GM19239 (cell line): ENCODE results near the gene TMBIM1.

Experiments
- DNase-seq: peaks from one replicate; pipeline ENCODE4 v3.0.0; 2011; ENCODE audit warnings: low spot score; ENCODE audit not compliant: insufficient read length
- FAIRE-seq: peaks from 2 replicates; lab custom pipeline; 2011; peaks lifted over from hg19 to GRCh38; lab: Jason Lieb, UNC

Gene TMBIM1

GRCh38 chr2:218294430-218295022, 2.2 kb upstream of the TMBIM1 start:
- DNase-seq (no peak), FAIRE-seq (no peak)

DNA sequence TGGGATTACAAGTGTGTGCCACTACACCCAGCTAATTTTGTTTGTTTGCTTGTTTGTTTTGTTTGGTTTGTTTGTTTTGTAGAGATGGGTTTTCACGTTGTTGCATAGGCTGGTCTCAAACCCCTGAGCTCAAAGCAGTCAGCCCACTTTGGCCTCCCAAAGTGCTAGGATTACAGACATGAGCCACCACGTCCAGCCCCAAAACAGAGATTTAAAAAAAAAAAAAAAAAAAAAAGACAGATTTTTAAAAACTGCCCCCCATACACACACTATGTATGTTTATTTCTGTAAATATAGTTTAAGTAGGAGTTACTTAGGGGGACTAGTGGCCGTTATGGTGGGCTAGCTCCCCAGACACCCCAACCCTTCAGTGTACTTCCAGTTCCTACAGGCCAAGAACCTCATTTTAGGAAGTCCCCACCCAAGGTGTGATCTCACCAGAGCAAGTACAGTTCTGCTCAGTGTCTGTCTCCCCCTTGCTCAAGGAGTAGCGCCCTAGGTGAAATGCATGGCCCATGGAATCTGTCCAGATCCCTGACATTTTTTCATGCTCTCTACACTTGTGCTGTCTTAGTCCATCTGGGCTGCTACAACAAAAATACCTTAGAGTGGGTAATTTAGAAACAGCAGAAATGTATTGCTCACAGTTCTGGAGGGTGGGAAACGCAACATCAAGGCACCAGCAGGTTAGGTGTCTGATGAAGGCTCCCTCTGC, 1.6 kb upstream of the TMBIM1 start:
- DNase-seq (no peak), FAIRE-seq (no peak)

DNA sequence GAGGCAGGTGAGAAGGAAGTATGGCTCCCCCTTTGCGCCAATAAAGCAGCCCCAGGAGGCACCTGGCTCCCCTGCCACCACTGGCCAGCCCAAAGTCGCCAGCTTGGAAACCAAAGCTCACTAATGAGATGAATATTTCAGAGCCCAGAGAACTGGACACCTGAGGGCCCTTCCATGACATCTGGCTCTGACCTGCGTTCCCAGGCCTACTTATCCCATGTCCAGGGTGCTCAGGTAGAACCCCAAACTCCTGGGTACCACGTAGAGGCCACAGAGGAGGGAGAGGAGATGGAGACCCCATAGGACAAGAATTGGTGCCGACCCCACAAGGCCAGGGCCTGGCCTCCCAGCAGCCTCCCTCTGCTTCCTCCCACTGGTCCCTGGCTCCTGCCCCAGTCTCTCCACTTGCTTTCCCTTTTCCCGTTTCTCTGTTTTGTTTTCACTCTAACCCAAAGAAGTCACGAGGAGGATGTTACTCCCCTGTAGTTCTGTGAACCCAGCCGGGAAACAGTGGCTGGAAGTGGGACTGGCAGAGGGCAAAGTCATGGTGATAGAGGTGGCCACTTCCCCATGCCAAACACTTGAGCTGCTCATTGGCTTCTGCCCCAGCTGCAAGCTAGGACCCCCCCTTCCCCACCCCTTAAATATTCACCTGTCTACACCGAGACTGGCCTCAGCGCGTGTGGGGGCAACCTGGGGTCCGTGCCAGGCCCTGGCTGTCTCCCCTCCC, 820 bp downstream of the TMBIM1 start:
- DNase-seq (no peak), FAIRE-seq (peak; percentile 37)

DNA sequence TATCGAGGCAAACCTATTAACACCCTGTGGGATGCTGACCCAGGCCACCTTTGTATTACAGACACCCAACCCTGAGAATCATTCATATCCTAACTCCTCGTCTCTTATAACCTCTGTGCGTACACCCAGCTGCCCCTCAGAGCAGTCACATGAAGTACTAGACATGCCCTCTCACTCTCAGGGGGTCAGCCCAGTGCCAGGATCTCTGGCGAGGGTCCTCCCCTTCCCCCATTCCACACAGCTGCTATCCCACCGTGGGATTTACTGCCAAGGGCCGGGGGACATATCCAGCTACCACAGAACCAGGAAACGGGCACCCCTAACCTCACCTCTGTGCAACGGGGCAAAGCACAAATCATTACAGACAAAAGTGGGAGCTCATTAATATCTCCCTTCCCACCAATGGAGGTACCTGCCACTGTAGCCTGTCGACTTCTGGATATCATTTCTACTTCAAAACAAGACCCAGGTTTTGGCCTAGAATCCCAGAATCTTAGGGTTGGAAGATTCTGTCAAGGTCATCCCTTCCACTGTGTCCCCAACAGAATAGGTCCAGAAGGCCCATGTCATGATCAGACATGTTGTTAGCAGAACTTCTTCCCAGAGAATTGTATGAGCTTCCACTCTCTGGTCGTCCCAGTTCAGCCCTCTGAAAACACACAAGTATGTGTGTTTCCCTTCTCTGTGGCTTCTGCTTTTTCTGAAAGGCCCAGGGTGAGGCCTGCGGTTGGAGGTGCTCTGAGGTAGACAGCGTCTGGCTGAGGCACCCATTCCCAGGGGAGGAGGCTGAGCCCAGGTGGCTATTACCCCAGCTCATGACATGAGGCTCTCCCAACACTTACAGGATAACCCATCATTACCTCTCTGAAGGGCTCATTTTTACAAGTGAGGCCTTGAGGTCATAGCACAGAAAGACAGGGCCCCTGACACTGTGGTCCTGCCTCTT, 1.7 kb downstream of the TMBIM1 start:
- peak; percentile 91 for FAIRE-seq
- DNase-seq, result peak; percentile 85

DNA sequence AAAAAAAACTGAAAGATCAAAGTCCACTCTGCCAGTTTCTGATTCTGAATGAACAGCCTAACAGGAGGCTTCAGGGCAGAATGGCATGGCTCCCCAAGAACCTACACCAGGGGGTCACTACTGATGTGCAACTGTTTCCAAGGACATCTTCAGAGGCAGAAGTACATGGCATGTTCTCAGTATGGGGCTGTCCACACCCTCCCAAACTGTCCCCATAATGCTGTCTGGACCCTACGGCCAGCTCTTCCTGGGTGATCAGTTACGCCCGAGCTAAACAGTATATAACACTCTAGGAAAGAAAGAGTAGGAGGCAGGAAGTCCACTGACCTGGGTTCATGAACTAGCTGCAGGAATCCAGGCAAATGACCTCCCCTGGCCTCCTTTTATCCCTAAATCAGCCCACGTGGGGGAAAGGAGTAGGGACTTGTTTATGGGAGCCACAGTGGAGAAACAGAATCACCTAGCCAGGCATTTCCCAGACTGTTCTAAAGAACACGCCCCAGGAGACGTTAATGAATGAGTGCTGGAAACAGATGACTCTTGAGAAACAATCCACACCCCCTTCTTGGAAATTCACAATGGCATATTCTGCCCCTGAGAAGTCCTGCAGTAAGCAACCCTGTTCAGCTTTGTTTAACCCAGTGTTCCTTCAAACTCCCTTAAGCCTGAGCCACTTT, 2.5 kb downstream of the TMBIM1 start:
- no peak for FAIRE-seq
- DNase-seq, result no peak

GRCh38 chr2:218286570-218287459, 5.5 kb downstream of the TMBIM1 start:
- FAIRE-seq (peak; percentile 96), DNase-seq (peak; percentile 71)

DNA sequence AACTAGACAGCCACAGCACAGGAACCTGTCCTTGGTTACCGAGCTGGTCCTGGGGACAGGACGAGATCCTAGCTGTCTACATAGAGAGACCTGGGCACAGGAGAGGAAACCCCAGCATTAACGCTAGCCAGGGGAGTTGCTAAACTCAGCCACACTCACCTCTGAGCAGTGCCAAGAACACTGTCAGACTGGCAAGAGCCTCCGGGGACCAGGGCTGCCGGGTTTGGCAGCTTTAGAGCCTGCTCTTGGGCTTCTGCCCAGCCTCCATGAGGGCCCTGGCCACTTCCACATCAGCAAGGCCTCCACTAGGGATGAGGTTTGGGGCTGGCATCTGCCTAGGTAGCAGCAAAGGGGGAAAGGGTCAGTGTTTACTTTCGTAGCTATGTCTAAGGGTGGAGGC, 6.7 kb downstream of the TMBIM1 start:
- FAIRE-seq, result no peak

GRCh38 chr2:218284106-218284811, 8.0 kb downstream of the TMBIM1 start:
- peak; percentile 89 for FAIRE-seq
- DNase-seq, result peak; percentile 84

More for the DNA sequence above, 6.7 kb downstream of the TMBIM1 start:
- DNase-seq, result no peak

- DNase-seq (no peak), FAIRE-seq (no peak)
Measured at GRCh38 chr2:218282173-218282991, 9.9 kb downstream of the TMBIM1 start.

- no peak for DNase-seq
Measured at GRCh38 chr2:218281449-218281848, 10.9 kb downstream of the TMBIM1 start.

DNA sequence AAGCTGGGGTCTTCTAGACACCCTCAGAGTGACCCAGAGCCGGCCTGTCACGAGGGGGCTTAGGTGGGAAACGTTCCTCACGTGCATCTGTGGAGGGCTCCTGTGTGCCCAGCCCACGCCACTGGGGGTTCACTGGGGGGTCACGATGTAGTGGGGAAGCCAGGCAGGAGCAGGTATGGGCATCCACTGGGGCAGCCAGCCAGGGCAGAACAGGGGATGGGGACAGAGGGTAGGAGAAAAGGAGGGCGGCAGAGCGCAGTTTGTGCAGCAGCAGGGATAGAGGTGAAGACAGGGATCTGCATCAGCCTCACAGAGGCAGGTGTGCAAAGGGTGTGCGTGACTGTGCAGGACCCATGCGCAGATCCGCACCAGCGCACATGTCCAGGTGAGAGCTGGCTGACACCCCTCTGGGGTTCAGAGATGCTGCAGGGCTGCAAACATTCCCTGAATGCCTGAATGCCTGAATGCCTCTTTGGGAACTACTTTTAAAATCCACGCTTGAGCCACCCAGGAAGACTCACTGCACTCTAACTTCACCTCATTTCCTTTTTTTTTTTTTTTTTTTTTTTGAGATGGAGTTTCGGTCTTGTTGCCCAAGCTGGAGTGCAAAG, 11.9 kb downstream of the TMBIM1 start:
- no peak for DNase-seq
- peak; percentile 47 for FAIRE-seq

More at GRCh38 chr2:218281449-218281848, 10.9 kb downstream of the TMBIM1 start:
- FAIRE-seq, result no peak

DNA sequence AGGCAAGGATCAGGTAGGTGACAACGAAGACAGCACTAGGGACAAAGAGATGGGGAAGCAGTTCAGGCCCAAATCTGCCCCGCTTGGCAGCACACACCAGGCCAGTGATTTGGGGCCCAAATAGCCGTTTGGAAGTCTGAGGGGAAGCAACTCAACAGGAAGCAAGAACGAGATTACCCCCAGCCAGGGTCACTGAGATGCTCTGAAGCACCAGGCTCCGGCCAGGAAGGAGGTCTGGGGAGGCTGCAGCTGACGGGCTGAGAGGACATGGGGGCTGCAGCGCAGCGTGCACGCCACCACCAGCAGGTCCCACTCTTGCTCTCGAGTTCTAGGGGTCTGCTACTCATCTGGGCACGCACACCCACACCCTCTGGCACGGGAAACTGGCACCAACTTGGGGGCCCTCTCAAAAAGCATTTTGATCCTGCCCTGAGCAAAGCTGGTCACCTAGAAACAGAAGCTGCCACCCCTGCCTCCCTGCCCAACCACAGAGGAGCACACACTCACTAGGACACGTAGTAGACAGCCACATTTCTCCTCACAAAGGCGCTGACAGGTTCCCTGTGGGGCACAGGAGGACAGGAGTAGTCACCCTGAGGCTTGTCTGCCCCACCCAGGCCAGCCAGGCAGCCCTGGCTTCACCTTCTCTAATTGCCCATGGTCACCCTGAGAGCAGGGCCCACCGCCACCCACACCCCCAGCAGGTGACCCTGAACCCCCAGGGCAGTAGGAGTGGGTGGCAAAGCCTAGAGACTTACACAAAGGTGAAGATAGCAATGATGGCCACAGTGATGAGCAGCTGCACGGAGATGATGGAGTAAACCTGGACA, 13.6 kb downstream of the TMBIM1 start:
- no peak for FAIRE-seq

GRCh38 chr2:218277921-218278320, 14.4 kb downstream of the TMBIM1 start:
- FAIRE-seq, result no peak
- no peak for DNase-seq

More for the DNA sequence above, 13.6 kb downstream of the TMBIM1 start:
- no peak for DNase-seq

- no peak for FAIRE-seq
Measured at GRCh38 chr2:218276986-218277755, 15.1 kb downstream of the TMBIM1 start.

GRCh38 chr2:218275371-218276072, 16.8 kb downstream of the TMBIM1 start:
- DNase-seq (no peak), FAIRE-seq (no peak)

More at GRCh38 chr2:218276986-218277755, 15.1 kb downstream of the TMBIM1 start:
- DNase-seq, result no peak
